Measurements from ENCODE around the gene MYL10. TPM values are rescaled to one million over a fixed set of nuclear protein-coding genes. Genes with fewer than 3 reads are reported as not detected.

MYL10 gene
- total RNA-seq, 1 experiment from 2014 or later, result not detected

DNA sequence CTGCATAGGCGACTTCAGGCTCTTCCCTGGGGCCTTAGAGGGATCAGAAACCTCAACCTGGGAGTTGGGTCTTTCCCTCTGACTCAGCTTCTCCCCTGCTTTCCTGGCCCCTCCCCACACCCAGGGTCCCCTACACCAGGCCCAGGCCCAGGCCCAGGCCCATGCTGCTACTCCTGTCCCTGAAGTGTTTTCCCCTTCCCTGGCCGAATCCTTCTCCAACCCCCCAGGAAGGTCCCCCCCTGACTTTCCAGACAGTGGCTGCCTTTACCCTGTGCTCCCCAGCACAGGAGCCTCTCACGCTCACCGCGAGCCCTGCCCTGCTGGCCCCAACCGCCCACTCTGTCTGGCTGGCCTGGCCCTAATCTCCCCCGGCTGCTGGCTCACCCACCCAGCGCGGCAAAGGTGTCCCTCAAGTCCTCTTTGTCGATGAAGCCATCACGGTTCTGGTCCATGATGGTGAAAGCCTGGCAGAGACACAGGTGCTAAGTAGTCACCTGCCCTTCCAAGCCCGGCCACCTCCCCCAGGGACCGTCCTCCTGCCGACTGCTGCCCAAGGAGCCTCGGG, 6.4 kb downstream of the MYL10 start:
- DNase-seq, result no peak
- no TSS peak for BruUV-seq (replicated peaks)
- no peak overlapping the region for H3K4me3 Mint-ChIP-seq (ENCODE audit: unreplicated experiment)
- intact Hi-C loops (cut with micrococcal nuclease; ENCODE audit: unreplicated experiment), result no loop called here
- peaks cover 15% of the 10 kb centered on the region for H3K4me1 Mint-ChIP-seq (ENCODE audit: low read depth, unreplicated experiment)
- no peaks in the 10 kb centered on the region for H3K9me3 ChIP-seq
- H3K27me3 Mint-ChIP-seq (ENCODE audit: insufficient read depth, unreplicated experiment), result no peaks in the 10 kb centered on the region
- no peak overlapping the region for H3K4me3 ChIP-seq (ENCODE audit: low read depth, low read length)
- TF ChIP-seq, protein P1, sequence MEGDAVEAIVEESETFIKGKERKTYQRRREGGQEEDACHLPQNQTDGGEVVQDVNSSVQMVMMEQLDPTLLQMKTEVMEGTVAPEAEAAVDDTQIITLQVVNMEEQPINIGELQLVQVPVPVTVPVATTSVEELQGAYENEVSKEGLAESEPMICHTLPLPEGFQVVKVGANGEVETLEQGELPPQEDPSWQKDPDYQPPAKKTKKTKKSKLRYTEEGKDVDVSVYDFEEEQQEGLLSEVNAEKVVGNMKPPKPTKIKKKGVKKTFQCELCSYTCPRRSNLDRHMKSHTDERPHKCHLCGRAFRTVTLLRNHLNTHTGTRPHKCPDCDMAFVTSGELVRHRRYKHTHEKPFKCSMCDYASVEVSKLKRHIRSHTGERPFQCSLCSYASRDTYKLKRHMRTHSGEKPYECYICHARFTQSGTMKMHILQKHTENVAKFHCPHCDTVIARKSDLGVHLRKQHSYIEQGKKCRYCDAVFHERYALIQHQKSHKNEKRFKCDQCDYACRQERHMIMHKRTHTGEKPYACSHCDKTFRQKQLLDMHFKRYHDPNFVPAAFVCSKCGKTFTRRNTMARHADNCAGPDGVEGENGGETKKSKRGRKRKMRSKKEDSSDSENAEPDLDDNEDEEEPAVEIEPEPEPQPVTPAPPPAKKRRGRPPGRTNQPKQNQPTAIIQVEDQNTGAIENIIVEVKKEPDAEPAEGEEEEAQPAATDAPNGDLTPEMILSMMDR (IDR thresholded peaks at IDR 0.05; ENCODE audit: insufficient read depth in 1 of 2, low read depth in 1 of 2, low read length in 1 of 2, severe bottlenecking in 1 of 2, unreplicated experiment in 1 of 2), result no peak
- POLR2A ChIA-PET, result no interaction called here
- no peaks in the 10 kb centered on the region for H3K9me3 Mint-ChIP-seq (ENCODE audit: unreplicated experiment)
- no peaks in the 10 kb centered on the region for H3K27me3 ChIP-seq (replicated peaks; ENCODE audit: control insufficient read depth, insufficient read depth, low read length)
- H3K36me3 Mint-ChIP-seq (ENCODE audit: insufficient read depth, unreplicated experiment), result peaks cover 6% of the 10 kb centered on the region
- H3K4me1 ChIP-seq, result peaks cover 4% of the 10 kb centered on the region; the same call in 1 of the 2 replicates
- CTCF ChIA-PET, result no interaction called here
- H3K36me3 ChIP-seq (ENCODE audit: control insufficient read depth, insufficient read depth, low read length), result no peaks in the 10 kb centered on the region
- H3K27ac Mint-ChIP-seq (ENCODE audit: unreplicated experiment), result no peak overlapping the region

DNA sequence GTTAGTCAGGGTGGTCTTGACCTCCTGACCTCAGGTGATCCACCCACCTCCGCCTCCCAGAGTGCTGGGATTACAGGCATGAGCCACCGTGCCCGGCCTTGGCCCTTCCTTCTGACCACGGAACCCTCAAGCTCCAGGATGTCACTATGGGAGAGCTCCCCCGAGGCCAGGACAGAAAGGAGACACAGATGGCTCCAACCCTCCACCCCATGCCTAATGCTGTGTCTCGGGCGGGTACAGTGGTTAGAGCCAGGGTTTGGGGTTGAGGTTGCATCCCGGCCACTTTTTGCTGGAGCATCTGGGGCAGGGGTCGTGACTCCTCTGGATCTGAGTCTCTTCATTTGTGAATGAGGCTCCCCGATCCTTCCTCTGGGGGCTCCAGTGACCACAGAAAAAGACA, 8.1 kb downstream of the MYL10 start:
- no peak overlapping the region for H3K27ac Mint-ChIP-seq (ENCODE audit: unreplicated experiment)
- H3K4me3 Mint-ChIP-seq (ENCODE audit: unreplicated experiment), result no peak overlapping the region
- DNase-seq, result no peak
- Histone ChIP-seq H3K4me1 (peaks cover 4% of the 10 kb centered on the region; the same call in 1 of the 2 replicates), H3K27me3 (replicated peaks; ENCODE audit: control insufficient read depth, insufficient read depth, low read length) (no peaks in the 10 kb centered on the region), H3K36me3 (ENCODE audit: control insufficient read depth, insufficient read depth, low read length) (no peaks in the 10 kb centered on the region), H3K9me3 (no peaks in the 10 kb centered on the region), H3K4me3 (ENCODE audit: low read depth, low read length) (no peak overlapping the region)
- intact Hi-C loops (cut with micrococcal nuclease; ENCODE audit: unreplicated experiment), result no loop called here
- peaks cover 10% of the 10 kb centered on the region for H3K4me1 Mint-ChIP-seq (ENCODE audit: low read depth, unreplicated experiment)
- BruUV-seq (replicated peaks), result no TSS peak
- H3K27me3 Mint-ChIP-seq (ENCODE audit: insufficient read depth, unreplicated experiment), result no peaks in the 10 kb centered on the region
- peaks cover 6% of the 10 kb centered on the region for H3K36me3 Mint-ChIP-seq (ENCODE audit: insufficient read depth, unreplicated experiment)
- H3K9me3 Mint-ChIP-seq (ENCODE audit: unreplicated experiment), result no peaks in the 10 kb centered on the region
- TF ChIP-seq, protein P1 (IDR thresholded peaks at IDR 0.05; ENCODE audit: insufficient read depth in 1 of 2, low read depth in 1 of 2, low read length in 1 of 2, severe bottlenecking in 1 of 2, unreplicated experiment in 1 of 2), result no peak
- CTCF ChIA-PET, result no interaction called here
- POLR2A ChIA-PET, result no interaction called here

DNA sequence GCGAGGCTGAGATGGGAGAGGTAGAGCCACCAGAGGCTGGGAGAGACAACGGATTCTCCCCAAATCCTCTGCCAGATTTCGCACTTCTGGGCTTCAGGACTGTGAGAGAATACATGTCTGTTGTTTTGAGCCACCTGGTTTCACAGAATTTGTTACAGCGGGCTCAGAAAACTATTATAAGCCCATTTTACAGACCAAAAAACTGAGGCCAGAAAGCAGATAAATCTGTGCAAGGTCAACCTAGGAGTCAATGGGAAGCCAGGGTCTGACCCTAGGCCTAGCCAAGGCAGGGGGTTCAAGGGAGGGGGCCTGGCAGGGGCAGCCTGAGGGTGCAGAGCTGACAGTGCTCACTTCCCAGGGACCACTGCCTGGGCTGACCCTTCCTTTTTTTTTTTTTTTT, 8.7 kb downstream of the MYL10 start:
- H3K27me3 ChIP-seq (replicated peaks; ENCODE audit: control insufficient read depth, insufficient read depth, low read length), result no peaks in the 10 kb centered on the region
- H3K9me3 ChIP-seq, result no peaks in the 10 kb centered on the region
- H3K27me3 Mint-ChIP-seq (ENCODE audit: insufficient read depth, unreplicated experiment), result no peaks in the 10 kb centered on the region
- H3K4me1 ChIP-seq, result peaks cover 4% of the 10 kb centered on the region; the same call in 1 of the 2 replicates
- H3K9me3 Mint-ChIP-seq (ENCODE audit: unreplicated experiment), result no peaks in the 10 kb centered on the region
- POLR2A ChIA-PET, result no interaction called here
- intact Hi-C loops (cut with micrococcal nuclease; ENCODE audit: unreplicated experiment), result no loop called here
- H3K4me1 Mint-ChIP-seq (ENCODE audit: low read depth, unreplicated experiment), result peaks cover 10% of the 10 kb centered on the region
- no TSS peak for BruUV-seq (replicated peaks)
- TF ChIP-seq, protein P1 (IDR thresholded peaks at IDR 0.05; ENCODE audit: insufficient read depth in 1 of 2, low read depth in 1 of 2, low read length in 1 of 2, severe bottlenecking in 1 of 2, unreplicated experiment in 1 of 2), result no peak
- CTCF ChIA-PET, result no interaction called here
- DNase-seq, result no peak
- H3K27ac Mint-ChIP-seq (ENCODE audit: unreplicated experiment), result no peak overlapping the region
- H3K36me3 ChIP-seq (ENCODE audit: control insufficient read depth, insufficient read depth, low read length), result no peaks in the 10 kb centered on the region
- peaks cover 6% of the 10 kb centered on the region for H3K36me3 Mint-ChIP-seq (ENCODE audit: insufficient read depth, unreplicated experiment)
- no peak overlapping the region for H3K4me3 Mint-ChIP-seq (ENCODE audit: unreplicated experiment)
- no peak overlapping the region for H3K4me3 ChIP-seq (ENCODE audit: low read depth, low read length)

Measured in Caco-2 (cell line).